HepG2 (cell line): Measurements from ENCODE around the gene ST6GALNAC2. TPM values are rescaled to one million over a fixed set of nuclear protein-coding genes. Genes with fewer than 3 reads are reported as not detected.
A peak's percentile ranks its signal among the peaks of the same experiment; 100 is the strongest.

Experiments
- FLYWCH1 ChIP-seq: sonication (generic); formaldehyde crosslinking; IDR thresholded peaks from 2 replicates; pipeline ENCODE4 v1.8.1; 2023; ENCODE audit warnings: mild to moderate bottlenecking, missing genetic modification reagents
- HOXA5 ChIP-seq: sonication (generic); formaldehyde crosslinking; IDR thresholded peaks from 2 replicates; pipeline ENCODE4 v1.4.0; 2020; ENCODE audit warnings: missing genetic modification reagents
- IRX3 ChIP-seq: sonication (generic); formaldehyde crosslinking; IDR thresholded peaks from 2 replicates; pipeline ENCODE4 v1.8.1; 2023; ENCODE audit warnings: mild to moderate bottlenecking, low read depth, missing genetic modification reagents, borderline replicate concordance
- KDM5A ChIP-seq: fragments of 200-600 bp; sonication (generic); IDR thresholded peaks from 2 replicates; pipeline ENCODE4 v1.7.0; 2018; ENCODE audit warnings: antibody characterized with exemption, mild to moderate bottlenecking, low read length, borderline replicate concordance
- MIXL1 ChIP-seq: IDR thresholded peaks from 2 replicates; pipeline ENCODE4 v1.6.1; 2016
- NCOA5 ChIP-seq: sonication (generic); formaldehyde crosslinking; IDR thresholded peaks from 2 replicates; pipeline ENCODE4 v1.4.0; 2020; ENCODE audit warnings: missing genetic modification reagents
- NR1H2 ChIP-seq: sonication (generic); formaldehyde crosslinking; IDR thresholded peaks from 2 replicates; pipeline ENCODE4 v1.8.1; 2022; ENCODE audit warnings: low read depth, missing genetic modification reagents, borderline replicate concordance
- NR3C1 ChIP-seq: sonication (generic); formaldehyde crosslinking; IDR thresholded peaks from 2 replicates; pipeline ENCODE4 v1.4.0; 2020; ENCODE audit warnings: missing genetic modification reagents
- SMAD9 ChIP-seq: sonication (generic); formaldehyde crosslinking; IDR thresholded peaks from 2 replicates; pipeline ENCODE4 v1.5.1; 2020; ENCODE audit warnings: mild to moderate bottlenecking, missing genetic modification reagents
- SPEN ChIP-seq: sonication (generic); formaldehyde crosslinking; IDR thresholded peaks from 2 replicates; pipeline ENCODE4 v1.5.1; 2020; ENCODE audit warnings: low read depth, mild to moderate bottlenecking, missing genetic modification reagents
- SSRP1 ChIP-seq: IDR thresholded peaks from 2 replicates; pipeline ENCODE4 v1.6.1; 2016; ENCODE audit warnings: control low read depth
- STAT6 ChIP-seq: sonication (generic); formaldehyde crosslinking; IDR thresholded peaks from 2 replicates; pipeline ENCODE4 v1.4.0; 2020; ENCODE audit warnings: missing genetic modification reagents, mild to moderate bottlenecking, borderline replicate concordance
- TBX3 ChIP-seq: fragments of 450-650 bp; IDR thresholded peaks from 2 replicates; pipeline ENCODE4 v1.6.1; 2017; ENCODE audit warnings: antibody characterized with exemption, mild to moderate bottlenecking, inconsistent platforms, borderline replicate concordance
- ZBTB7B ChIP-seq: sonication (generic); formaldehyde crosslinking; IDR thresholded peaks from 2 replicates; pipeline ENCODE4 v1.4.0; 2020; ENCODE audit warnings: missing genetic modification reagents
- ZNF282 ChIP-seq: fragments of 450-650 bp; IDR thresholded peaks from 2 replicates; pipeline ENCODE4 v1.6.1; 2018; ENCODE audit not compliant: partially characterized antibody
- ZNF343 ChIP-seq: sonication (generic); formaldehyde crosslinking; IDR thresholded peaks from 2 replicates; pipeline ENCODE4 v1.4.0; 2020; ENCODE audit warnings: mild to moderate bottlenecking, missing genetic modification reagents
- ZNF407 ChIP-seq: sonication (generic); formaldehyde crosslinking; IDR thresholded peaks from one replicate; pipeline ENCODE4 v1.5.1; 2020; ENCODE audit warnings: mild to moderate bottlenecking, missing genetic modification reagents; ENCODE audit errors: not compliant biosample characterization
- ZNF468 ChIP-seq: sonication (generic); formaldehyde crosslinking; IDR thresholded peaks from 2 replicates; pipeline ENCODE4 v1.8.0; 2022; ENCODE audit warnings: mild to moderate bottlenecking, moderate library complexity, missing genetic modification reagents
- ZNF543 ChIP-seq: sonication (generic); formaldehyde crosslinking; IDR thresholded peaks from 2 replicates; pipeline ENCODE4 v1.4.0; 2020; ENCODE audit warnings: mild to moderate bottlenecking, missing genetic modification reagents
- ZNF569 ChIP-seq: sonication (generic); formaldehyde crosslinking; IDR thresholded peaks from 2 replicates; pipeline ENCODE4 v1.5.0; 2020; ENCODE audit warnings: mild to moderate bottlenecking, missing genetic modification reagents, moderate library complexity, borderline replicate concordance
- ZNF605 ChIP-seq: sonication (generic); formaldehyde crosslinking; IDR thresholded peaks from 2 replicates; pipeline ENCODE4 v1.8.0; 2022; ENCODE audit warnings: mild to moderate bottlenecking, missing genetic modification reagents
- ZNF678 ChIP-seq: sonication (generic); formaldehyde crosslinking; IDR thresholded peaks from 2 replicates; pipeline ENCODE4 v1.4.0; 2020; ENCODE audit warnings: mild to moderate bottlenecking, missing genetic modification reagents
- ZNF792 ChIP-seq: IDR thresholded peaks from 2 replicates; pipeline ENCODE4 v1.6.1; 2016
- polyA plus RNA-seq, 8 experiments: library from polyadenylated mRNA; depleted of rRNA in 3 of 8; stranded (reverse) in 7 of 8; unstranded in 1 of 8; fragments of >200 nt; fragmentation: Illumina TruSeq in 4 of 8; extraction: Trizol in 4 of 8; gene quantifications; 2 replicates each; pipeline versions ENCODE4 v1.2.1 to v1.2.3, GENCODE V29; 2011 to 2016; ENCODE audit warnings: low read depth in 4 of 8, missing spikeins in 1 of 8, mixed read lengths in 1 of 8; ENCODE audit not compliant: insufficient read depth in 1 of 8
- total RNA-seq, 5 experiments: library from RNA; depleted of rRNA; stranded (reverse); fragments of >200 nt; fragmentation: Illumina TruSeq; extraction: Trizol; gene quantifications; 2 replicates each; pipeline ENCODE4 v1.2.3, GENCODE V29; 2016; ENCODE audit warnings: low read depth in 1 of 5

Gene ST6GALNAC2
- total and polyA plus RNA-seq, 2 of the 13 experiments (the other 11 are each of a cell fraction or from before 2014, with no cell fraction given) = 0.12 to 0.49 TPM

DNA sequence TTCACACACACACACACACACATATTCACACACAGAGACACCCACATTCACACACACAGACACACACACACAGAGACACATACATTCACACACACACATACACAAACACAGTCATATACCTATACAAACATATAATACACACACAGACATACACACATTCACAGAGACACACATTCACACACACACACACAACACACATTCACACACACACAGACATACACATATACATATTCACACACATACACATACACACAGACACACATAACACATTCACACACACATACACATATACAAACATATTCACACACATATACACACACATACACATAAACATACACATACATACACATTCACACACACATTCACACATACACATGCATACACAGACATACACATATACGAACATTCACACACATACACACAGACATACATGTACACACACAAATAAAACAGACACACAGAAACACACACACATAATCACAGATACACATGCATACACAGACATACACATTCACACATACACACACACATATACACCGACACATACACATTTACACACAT is 37.9 kb downstream of the ST6GALNAC2 start (continued):
- TF ChIP-seq ZNF678 (CRISPR knock-in tag) = no peak
- TF ChIP-seq ZNF282 = peak; percentile 93
- TF ChIP-seq NR3C1 (CRISPR knock-in tag) = no peak
- no peak for TF ChIP-seq ZNF605 (CRISPR knock-in tag)
- no peak for TF ChIP-seq KDM5A
- TF ChIP-seq NR1H2 = no peak
- TF ChIP-seq ZNF543 (CRISPR knock-in tag) = no peak
- TF ChIP-seq FLYWCH1 (CRISPR knock-in tag) = no peak
- no peak for TF ChIP-seq ZNF569 (CRISPR knock-in tag)
- TF ChIP-seq HOXA5 (CRISPR knock-in tag) = no peak
- TF ChIP-seq SPEN = 0 out of 2 replicates have a peak, but pooled peaks have one; percentile 51
- TF ChIP-seq NCOA5 (CRISPR knock-in tag) = no peak
- no peak; the same call in 1 of the 2 replicates for TF ChIP-seq STAT6 (CRISPR knock-in tag)
- TF ChIP-seq IRX3 = no peak
- TF ChIP-seq ZNF792 (CRISPR knock-in tag) = no peak
- no peak for TF ChIP-seq ZNF468
- no peak for TF ChIP-seq TBX3
- TF ChIP-seq MIXL1 (CRISPR knock-in tag) = no peak
- no peak for TF ChIP-seq ZBTB7B (CRISPR knock-in tag)
- TF ChIP-seq ZNF407 (CRISPR knock-in tag) = no peak
- TF ChIP-seq SMAD9 = no peak
- TF ChIP-seq ZNF343 (CRISPR knock-in tag) = no peak
- peak; percentile 67; the same call in 1 of the 2 replicates for TF ChIP-seq SSRP1 (CRISPR knock-in tag)
